Heart right ventricle (tissue), 16 donors: ENCODE results near the gene ASXL3. TPM values are rescaled to one million over a fixed set of nuclear protein-coding genes. Genes with fewer than 3 reads are reported as not detected.

Source experiments
- ATAC-seq, 8 donors: fragments of 200-7000 bp; cut with Tn5 transposase; one replicate each; pipeline ENCODE4 v1.9.1; 2020; ENCODE audit warnings: mild to moderate bottlenecking in 8 of 8, moderate library complexity in 8 of 8, moderate number of reproducible peaks in 1 of 8
- DNase-seq, 2 donors: peaks; one replicate each; pipeline ENCODE4 v3.0.0-alpha.2; 2020
- H3K27ac ChIP-seq, 10 donors: fragments of 200-600 bp; sonication (generic) in 2 of 10; one replicate each; pipeline versions ENCODE4 v1.5.0 to v1.8.0; 2020 to 2022; ENCODE audit warnings: mild to moderate bottlenecking in 3 of 10
- H3K27me3 ChIP-seq, 7 donors: fragments of 200-600 bp; one replicate each; pipeline ENCODE4 v1.8.0; 2021 to 2022; ENCODE audit warnings: mild to moderate bottlenecking in 2 of 7
- H3K36me3 ChIP-seq, 9 donors: fragments of 200-600 bp; sonication (generic) in 1 of 9; one replicate each; pipeline versions ENCODE4 v1.5.0 to v1.8.0; 2020 to 2022; ENCODE audit warnings: mild to moderate bottlenecking in 2 of 9
- H3K4me1 ChIP-seq, 9 donors: fragments of 200-600 bp; sonication (generic) in 1 of 9; one replicate each; pipeline versions ENCODE4 v1.5.0 to v1.8.0; 2020 to 2022; ENCODE audit warnings: mild to moderate bottlenecking in 4 of 9
- H3K4me3 ChIP-seq, 10 donors: fragments of 200-600 bp; sonication (generic) in 2 of 10; one replicate each; pipeline versions ENCODE4 v1.5.0 to v1.8.0; 2020 to 2022; ENCODE audit warnings: mild to moderate bottlenecking in 7 of 10, moderate library complexity in 2 of 10
- H3K9me3 ChIP-seq, 11 donors: fragments of 200-600 bp in 10 of 11; sonication (generic) in 2 of 11; one replicate each; pipeline versions ENCODE4 v1.5.0 to v1.8.0; 2013 to 2022; ENCODE audit warnings: mild to moderate bottlenecking in 2 of 11, control low read depth in 1 of 11, moderate library complexity in 1 of 11
- CTCF ChIP-seq, 9 donors: fragments of 200-600 bp; sonication (generic) in 2 of 9; IDR thresholded peaks; one replicate each; pipeline versions ENCODE4 v1.5.0 to v1.8.0; 2021 to 2022; ENCODE audit warnings: antibody characterized with exemption in 9 of 9, mild to moderate bottlenecking in 5 of 9, moderate library complexity in 1 of 9
- intact Hi-C, 10 donors: fragments of 100-400 bp; cut with DNase I; formaldehyde crosslinking; loops; one replicate each; pipeline versions ENCODE4 v1.11.1 to v1.14.2; 2022
- polyA plus RNA-seq, 2 donors: library from polyadenylated mRNA; stranded (reverse); fragments of 200-250 nt; gene quantifications; one replicate each; pipeline ENCODE4 v1.2.3, GENCODE V29; 2013
- total RNA-seq, 10 donors: library from RNA; stranded (reverse); fragmentation: NEBNext Ultra II Directional in 3 of 10; extraction: Animal tissue kit (Norgen Biotek cat#: 25700) in 3 of 10; gene quantifications; one replicate each; pipeline versions ENCODE4 v1.2.1 to v1.2.4, GENCODE V29; 2021 to 2023
- donor health status: Arrhythmogenic right ventricular cardiomyopathy.
- donor health status: ischemic (EF 13 %, LVEDD 7.1; RV severe dilation, severe dysfunction).
- donor health status: healthy with polysubstance abuse.
- donor health status: DM: no; HTN: yes; CAD: no.
- donor health status: DM: no; HTN: no; CAD: no.
- donor health status: ischemic (EF 25% LVEDD 6.9; RV normal size, moderate dysfunction).
- donor health status: ischemic (EF 25% LVEDD 5.7; RV mildly dilated, moderate dysfunction).
- donor health status: healthy.
- donor health status: DM: yes; HTN: yes; CAD: no.
- donor health status: Ischemic cardiomyopathy.
- donor health status: ischemic (EF 35%, LVEDD 5.7; RV mildly dilated, moderate dysfunction).
- donor health status: nonischemic (EF 11% LVEDD 7.7; RV severe dilation, severe dysfunction).
- donor health status: DM: yes; HTN: yes; CAD: no.
- donor health status: PGD.
- donor health status: ischemic (EF 29% LVEDD 5.4; RV normal size, mild dysfunction).
- donor health status: nonischemic (EF 23%, LVEDD 6.1; RV moderate dilation, normal function).

Gene ASXL3
- total and polyA plus RNA-seq, 12 donors, result 0.12 to 8.1 (median 4.3) TPM

DNA sequence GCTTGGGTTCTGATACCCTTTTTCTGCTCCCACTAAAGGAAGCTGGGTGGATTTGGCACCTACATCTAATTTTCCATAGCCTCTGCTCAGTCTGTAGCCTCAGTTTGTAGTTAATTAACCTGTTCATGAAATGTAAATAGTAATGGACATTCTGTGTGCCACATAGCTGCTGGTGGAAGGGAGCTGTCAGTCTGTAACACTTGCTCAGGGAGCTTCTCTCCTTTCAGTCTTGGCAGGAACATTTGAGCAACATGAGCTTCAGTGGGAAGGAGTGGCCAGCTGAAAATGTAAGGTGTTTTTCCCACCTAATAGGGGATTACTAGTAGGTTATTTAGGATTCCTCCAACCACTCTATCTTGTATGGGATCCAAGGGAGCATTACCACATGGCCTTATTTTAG lies 203.4 kb downstream of the ASXL3 start:
- Histone ChIP-seq H3K9me3 (peaks cover 0 to 4% (median 0%) of the 10 kb centered on the region in 11 donors), H3K27ac (no peak overlapping the region), H3K36me3 (no peaks in the 10 kb centered on the region), H3K4me3 (no peak overlapping the region), H3K27me3 (peaks cover 0 to 10% (median 0%) of the 10 kb centered on the region in 7 donors), H3K4me1 (no peaks in the 10 kb centered on the region)
- intact Hi-C loops, result loop anchor here in 1 of 10 donors (10.0 kb wide), 1 partner anchor 63 kb away; no protein-coding TSS in a partner anchor
- no peak for DNase-seq
- ATAC-seq, result no peak
- no peak for TF ChIP-seq CTCF (IDR thresholded peaks at IDR 0.05)

Other genes with a start within 250 kb of the ASXL3 start
- 1 to 10 TPM in 1 of 10 donors, under 1 TPM in 4, not detected in 5; 0.28 to 1.5 (median 0.37) TPM for gene CCDC178, start 137.5 kb upstream of the ASXL3 start, total RNA-seq
- under 1 TPM in 1 of 2 donors, not detected in 1; 0.80 TPM for gene CCDC178, start 137.5 kb upstream of the ASXL3 start, polyA plus RNA-seq